IPS-NIHi7 (cell line): ENCODE results near the gene ABCC8.

ENCODE experiments used
- DNase-seq: peaks from one replicate; pipeline ENCODE4 v3.0.0; 2012; ENCODE audit warnings: mixed read lengths; ENCODE audit errors: extremely low spot score

Gene ABCC8

DNA sequence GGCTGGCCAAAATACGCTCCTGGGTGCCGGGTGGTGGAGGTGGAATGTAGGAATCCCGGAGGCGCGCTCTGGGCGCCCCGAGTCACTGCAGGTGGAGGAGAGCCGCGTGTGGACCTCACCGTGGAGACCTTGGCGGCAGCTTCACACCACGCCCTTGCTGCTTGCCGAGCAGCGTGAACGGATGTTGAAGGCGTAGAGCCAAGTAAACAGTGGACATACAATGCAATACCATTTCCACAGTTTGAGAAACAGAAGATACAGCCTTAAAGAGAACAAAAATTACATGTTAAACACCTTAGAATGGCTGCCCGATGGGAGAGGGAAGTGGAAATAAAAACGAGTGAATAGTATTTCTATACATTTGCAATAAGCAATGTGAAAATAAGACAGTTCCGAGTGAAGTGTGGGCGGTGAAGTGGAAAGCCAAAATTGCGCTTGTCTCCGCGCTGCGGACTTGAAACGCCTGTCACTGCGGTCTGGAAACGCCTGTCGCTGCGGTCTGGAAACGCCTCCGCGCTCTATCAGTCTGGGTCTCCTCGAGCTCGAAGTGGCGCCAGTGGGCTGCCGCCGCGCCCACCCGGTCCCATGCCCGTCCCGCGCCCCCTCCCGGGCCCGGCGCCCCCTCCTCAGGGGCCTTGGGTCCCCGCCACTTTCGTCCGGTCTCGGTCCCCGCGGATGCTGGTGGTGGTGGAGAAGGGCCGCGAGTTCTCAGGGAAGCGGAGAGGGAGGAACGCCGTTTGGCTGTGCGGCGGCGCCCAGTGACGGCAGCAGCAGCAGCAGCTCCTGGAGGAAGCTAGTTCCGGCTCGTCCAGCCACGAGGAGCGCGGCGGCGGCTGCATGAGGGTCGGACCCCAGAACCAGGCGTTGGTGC lies 123.5 kb downstream of the ABCC8 start:
- peak; percentile 67 for DNase-seq

DNA sequence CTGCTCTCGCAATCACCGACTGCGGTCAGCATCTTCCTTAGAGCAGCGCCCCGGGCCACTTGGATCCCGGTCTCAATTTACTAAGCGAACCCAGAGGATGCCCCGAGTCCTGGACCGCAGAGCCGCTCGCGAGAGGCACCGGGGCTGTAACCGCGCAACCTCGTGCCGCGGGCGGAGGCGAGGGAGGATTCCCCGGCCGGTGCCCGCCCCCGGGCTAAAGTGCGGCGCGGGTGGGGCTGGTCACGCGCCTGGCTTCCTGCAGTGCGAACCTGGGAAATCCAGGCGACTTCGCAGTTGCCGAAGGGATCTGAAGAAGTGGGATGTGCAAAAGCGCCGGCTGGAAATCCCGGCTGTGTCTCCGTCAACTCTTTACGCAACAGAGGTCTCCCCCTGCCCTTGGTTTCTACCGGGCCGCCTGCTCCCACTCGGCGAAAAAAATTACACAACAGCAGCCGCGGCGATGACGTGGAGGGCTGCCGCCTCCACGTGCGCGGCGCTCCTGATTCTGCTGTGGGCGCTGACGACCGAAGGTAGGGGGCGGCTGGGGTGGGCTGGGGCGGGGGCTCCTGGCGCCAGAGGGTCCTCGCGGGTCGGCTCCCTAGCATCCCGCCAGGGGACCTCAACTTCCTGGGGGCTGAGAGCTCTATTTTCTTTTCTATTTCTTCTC lies 125.0 kb downstream of the ABCC8 start, which contains the start of gene NCR3LG1:
NCR3LG1 (plus strand) TSS at position 291 of the 667 bp plus-strand sequence; CDS start at position 461, 170 bp downstream.
- DNase-seq = peak; percentile 56

DNA sequence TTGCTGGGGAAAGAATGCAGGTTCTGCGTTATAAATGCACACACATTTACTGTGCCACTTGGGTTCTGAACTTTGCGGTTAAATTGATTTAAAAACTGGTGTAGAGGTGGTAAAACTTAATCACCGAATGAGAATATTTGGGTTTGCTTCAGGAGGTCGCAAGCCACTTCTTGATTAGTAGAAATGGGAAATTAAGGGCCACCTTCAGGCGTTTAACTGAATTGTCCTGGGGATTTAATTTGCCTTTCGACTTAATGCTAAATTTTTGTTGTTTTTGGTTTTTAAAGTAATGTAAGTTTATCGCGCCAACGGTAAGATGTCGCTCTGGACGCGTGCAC lies 125.5 kb downstream of the ABCC8 start:
- DNase-seq = no peak

GRCh38 chr11:17350455-17351171 lies 126.0 kb downstream of the ABCC8 start:
- DNase-seq = no peak

- no peak for DNase-seq
These were observed 129.0 kb downstream of the ABCC8 start for GRCh38 chr11:17347676-17348075.

DNA sequence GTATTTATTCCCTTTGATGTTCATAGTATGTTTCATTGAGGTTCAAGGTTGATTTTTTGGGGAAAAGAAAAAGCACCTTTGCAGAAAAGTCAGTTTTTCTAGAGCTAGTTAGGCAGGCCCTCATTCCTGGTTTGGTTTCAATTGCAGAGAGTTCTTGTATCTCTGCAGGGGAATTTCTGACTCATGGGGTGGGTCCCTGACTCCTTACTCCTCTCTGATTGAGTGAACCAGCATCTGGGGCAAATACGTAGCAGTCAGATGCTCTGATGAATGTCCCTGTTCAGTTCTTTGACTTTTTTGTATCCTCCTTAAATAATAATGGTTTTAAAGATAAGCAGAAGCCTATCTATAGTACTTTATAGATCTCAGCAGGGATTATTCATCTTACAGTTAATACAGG lies 132.7 kb downstream of the ABCC8 start:
- DNase-seq = peak; percentile 28

GRCh38 chr11:17343257-17343656 lies 133.4 kb downstream of the ABCC8 start:
- no peak for DNase-seq
